ENCODE data around the gene ERBB2.
A peak's percentile ranks its signal among the peaks of the same experiment; 100 is the strongest.

The ERBB2 gene

DNA sequence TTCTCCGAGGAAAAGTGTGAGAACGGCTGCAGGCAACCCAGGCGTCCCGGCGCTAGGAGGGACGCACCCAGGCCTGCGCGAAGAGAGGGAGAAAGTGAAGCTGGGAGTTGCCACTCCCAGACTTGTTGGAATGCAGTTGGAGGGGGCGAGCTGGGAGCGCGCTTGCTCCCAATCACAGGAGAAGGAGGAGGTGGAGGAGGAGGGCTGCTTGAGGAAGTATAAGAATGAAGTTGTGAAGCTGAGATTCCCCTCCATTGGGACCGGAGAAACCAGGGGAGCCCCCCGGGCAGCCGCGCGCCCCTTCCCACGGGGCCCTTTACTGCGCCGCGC lies at the start of gene ERBB2:
ERBB2 (plus strand) TSS at position 247 of the 330 bp plus-strand sequence. CDS start 175 bp downstream, outside the sequence.
- DNase-seq, result no peak

DNA sequence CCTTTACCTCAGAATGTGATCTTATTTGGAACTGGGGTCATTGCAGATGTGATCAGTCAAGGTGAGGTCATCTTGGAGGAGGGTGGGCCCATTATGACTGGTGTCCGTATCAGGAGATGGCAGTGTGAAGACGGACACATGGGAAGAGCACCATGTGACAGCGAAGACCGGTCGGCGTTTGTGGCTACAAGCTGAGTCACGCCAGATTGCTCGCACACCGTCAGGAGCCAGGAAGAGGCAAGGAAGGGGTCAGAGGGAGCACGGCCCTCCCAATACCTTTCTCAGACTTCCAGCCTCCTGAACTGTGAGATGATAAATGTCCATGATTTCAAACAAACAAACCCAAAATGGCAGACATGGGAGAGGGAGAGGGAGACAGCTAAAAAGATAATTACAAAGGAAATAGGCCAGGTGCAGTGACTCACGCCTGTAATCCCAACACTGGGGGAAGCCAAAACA lies 49.7 kb upstream of the ERBB2 start:
- no peak for DNase-seq

DNA sequence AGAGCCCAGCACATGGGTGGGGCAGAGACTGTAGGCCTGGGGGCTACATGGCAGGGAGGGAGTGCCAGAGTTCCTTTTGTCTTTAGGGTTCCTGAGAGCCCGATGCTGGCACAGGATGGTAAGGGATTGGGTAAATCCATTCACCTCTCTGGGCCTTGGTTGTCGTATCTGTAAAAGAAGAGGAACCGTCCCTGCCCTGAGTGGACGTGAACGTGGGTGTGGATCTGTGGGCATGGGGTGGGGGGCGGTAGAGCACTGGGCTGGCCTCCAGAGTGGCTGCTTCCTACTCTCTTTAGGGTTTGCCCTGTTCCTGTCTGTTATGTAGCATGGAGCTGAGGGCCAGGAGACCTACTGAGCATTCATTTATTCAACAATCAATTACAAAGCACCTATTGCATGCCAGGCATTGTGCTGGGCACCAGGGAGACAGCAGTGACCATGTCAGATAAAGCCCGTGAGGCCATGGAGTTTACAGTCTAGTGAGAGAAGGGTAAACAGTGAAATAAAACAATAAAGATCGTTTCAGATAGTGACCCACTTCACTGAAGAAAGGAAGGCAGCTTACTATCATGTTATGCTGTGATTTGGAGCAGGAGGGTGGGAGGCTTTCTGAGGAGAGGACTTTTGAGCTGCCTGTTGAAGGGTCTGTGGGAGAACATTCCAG lies 47.8 kb upstream of the ERBB2 start:
- no peak for DNase-seq

DNA sequence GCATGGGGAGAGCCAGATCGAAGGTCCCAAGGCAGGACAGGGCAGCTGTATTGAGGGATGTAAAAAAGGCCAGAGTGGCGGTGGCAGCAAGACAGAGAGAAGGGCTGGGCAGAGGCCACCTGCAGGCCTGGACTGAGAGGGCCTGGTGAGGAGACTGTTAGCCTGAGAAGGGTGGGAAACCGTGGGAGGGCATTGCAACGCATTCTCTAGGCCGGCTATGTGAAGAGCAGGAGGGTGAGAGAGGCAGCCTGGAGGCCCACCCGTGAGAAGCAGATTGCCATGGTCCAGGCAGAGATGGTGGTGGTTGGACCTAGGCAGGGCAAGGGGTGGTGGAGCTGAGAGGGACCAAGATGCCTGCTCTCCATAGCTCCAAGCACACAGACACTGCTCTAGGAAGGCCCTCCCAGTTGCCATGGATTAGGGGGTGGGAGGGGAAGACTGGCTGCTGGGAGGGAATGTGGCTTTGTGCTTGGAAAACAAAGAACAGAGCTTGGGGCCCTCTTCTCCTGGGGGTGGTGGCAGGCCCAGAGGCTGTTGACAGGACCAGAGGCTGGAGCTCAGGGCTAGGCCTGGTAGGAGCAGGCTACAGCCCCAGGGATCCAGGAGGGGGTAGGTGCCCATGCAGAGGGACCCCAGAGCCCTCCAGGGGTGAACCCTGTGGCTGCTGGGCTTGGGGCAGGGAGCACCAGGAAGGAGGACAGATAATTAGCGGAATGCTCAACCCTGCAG lies 47.1 kb upstream of the ERBB2 start:
- no peak for DNase-seq

DNA sequence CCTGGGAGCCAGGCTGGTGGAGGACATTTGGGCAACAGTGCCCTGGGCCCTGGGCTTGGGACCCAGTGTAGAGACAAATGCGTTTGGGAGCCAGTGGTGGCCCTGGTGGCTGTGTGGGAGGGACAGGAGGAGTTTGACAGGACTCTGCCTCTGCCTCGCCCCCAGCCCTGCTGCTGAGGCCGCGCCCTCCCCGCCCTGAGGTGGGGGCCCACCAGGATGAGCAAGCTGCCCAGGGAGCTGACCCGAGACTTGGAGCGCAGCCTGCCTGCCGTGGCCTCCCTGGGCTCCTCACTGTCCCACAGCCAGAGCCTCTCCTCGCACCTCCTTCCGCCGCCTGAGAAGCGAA lies 46.6 kb upstream of the ERBB2 start:
- DNase-seq, result no peak

DNA sequence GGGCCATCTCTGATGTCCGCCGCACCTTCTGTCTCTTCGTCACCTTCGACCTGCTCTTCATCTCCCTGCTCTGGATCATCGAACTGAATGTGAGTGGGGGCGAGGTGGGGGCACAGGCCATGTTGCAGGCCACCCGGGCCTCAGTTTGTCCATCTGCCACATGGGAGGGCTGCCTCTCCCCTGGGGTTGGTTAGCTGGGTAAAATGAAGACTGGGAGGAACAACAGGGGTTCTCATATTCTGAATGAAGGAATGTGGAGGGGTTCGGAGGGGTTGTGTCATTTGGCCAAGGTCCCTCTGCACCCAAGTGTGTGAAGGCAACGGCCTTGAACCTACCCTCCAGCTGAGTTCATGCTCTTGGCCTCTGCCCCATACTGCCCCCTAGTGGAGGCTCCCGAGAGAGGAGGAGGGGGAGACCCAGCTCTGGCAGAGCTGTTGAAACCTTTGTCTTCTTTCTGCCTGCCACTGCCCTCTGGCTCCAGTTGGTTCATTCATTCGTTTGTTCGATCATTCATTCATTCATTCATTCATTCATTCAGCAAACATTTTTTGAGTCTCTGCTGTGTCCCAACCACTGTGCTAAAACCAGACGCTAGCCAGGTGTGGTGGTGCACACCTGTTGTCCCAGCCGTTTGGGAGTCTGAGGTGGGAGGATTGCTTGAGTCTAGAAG lies 46.1 kb upstream of the ERBB2 start:
- peak; percentile 17 for DNase-seq

DNA sequence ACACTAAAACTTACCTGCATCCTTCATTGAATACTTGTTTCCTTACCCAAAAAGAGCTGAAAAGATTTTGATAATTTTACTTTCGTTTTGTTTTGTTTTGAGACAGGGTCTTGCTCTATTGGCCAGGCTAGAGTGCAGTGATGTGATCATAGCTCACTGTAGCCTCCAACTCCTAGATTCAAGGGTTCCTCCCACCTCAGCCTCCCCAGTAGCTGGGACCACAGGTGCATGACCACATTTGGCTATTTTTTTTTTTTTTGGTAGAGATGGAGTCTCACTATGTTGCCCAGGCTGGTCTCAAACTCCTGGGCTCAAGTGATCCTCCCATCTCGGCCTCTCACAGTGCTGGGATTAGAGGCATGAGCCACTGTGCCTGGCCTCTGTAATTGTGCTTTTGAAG lies 44.8 kb upstream of the ERBB2 start:
- no peak for DNase-seq

DNA sequence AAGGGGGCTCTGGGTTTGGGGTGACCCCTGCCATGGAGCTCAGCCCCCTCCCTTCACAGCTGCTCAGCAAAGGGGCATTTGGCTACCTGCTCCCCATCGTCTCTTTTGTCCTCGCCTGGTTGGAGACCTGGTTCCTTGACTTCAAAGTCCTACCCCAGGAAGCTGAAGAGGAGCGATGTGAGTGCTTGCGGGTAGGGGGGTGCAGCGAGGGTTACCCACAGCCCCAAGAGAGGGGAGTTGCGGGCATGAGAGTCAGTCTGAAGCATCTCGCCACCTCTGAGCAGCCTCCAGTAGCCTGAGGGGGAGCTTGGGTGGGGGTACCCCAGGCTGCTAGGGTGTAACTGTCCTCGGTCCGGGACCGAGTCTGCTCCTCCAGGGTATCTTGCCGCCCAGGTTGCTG lies 41.5 kb upstream of the ERBB2 start:
- DNase-seq, result no peak

DNA sequence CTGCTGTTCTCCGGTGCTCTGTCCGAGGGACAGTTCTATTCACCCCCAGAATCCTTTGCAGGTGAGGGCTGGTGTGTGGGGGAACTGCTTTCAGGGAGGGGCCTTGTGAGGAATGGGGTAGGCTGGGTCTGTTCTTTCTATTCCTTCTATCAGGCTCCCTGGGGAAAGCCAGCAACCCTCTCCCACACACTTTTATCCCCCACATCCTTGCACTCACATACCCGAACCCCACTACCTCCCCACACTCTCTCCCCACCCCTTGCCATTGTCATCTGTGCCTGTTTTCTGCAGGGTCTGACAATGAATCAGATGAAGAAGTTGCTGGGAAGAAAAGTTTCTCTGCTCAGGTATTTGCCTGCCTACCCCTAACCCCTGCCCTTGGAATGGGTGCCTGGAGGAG lies 41.1 kb upstream of the ERBB2 start:
- no peak for DNase-seq

DNA sequence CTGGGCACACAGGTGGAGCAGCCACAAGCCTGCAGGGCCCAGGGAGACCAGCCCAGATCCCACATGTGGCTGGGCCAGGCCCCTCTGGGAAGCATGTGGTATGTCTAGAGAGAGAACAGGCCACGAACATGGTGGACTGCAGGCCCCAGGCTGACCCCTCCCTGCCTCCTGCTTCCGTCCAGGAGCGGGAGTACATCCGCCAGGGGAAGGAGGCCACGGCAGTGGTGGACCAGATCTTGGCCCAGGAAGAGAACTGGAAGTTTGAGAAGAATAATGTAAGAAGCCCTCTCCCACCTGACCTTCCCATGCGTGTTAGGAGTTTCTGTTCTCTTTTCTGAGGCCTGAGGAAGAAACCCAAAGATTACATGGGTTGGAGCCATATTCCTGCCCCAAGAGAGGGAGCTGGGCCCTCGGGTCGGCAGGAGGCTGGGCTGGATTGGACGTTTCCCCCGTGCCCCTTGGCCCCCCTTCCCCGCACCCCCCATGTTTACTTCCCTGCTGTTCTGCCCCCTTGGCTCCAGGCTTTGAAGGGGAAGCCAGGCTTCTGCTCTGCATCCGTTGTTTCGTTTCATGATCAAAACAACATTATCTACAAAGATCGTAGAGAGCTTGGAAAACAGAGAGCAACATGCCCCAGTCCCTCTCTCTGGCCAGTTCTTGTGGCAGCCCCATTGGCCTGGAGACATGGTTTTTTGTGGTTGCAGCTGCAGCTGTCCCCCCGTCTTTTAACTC lies 40.4 kb upstream of the ERBB2 start:
- DNase-seq, result no peak

DNA sequence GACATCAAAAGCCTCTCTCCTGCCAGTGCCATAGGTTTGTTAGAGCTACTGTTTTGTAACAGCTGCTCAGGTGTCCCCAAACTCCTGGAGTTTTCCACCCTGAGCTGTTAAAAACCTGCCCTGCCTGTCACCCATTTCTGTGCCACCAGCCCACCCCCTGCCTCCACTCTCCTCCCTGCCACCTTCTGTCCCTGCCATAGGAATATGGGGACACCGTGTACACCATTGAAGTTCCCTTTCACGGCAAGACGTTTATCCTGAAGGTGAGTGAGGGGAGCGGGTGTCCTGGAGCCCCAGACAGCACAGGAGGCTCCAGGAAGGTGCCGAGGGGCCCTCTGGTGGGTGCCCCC lies 39.9 kb upstream of the ERBB2 start:
- no peak for DNase-seq

DNA sequence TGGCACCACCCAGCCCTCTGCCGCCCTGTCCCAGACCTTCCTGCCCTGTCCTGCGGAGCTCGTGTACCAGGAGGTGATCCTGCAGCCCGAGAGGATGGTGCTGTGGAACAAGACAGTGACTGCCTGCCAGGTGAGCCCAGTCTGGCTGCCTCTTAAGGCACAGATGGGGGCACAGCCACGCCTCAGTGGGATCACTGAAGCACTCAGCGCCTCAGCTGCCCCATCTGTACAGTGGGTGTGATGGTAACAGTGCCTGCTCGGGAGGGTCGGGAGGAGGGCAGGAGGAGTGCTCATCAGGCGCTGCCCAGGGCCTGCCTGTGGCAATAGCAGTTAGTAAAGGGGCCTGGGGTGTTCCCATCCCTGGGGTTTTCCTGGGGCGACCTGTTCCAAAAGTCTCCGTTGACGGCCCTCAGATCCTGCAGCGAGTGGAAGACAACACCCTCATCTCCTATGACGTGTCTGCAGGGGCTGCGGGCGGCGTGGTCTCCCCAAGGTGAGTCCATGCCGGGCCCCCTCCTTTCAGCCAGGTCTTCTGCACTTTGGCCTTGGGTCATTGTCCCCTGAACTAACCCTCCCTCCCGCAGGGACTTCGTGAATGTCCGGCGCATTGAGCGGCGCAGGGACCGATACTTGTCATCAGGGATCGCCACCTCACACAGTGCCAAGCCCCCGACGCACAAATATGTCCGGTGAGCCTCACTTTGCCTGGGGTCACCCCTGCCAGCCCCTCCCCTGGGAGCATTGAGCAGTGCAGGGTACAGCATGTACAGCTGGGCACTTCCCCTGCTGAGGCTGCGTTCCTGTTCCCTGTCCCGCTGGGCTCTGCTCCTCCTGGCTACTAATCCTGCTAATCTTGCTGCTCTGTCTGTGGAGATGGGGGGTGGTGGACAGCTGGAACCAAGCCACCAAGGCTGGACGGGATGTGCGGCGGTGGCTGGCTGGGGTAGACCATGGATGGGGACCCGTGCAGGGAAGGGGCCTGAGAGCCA lies 39.2 kb upstream of the ERBB2 start:
- no peak for DNase-seq

DNA sequence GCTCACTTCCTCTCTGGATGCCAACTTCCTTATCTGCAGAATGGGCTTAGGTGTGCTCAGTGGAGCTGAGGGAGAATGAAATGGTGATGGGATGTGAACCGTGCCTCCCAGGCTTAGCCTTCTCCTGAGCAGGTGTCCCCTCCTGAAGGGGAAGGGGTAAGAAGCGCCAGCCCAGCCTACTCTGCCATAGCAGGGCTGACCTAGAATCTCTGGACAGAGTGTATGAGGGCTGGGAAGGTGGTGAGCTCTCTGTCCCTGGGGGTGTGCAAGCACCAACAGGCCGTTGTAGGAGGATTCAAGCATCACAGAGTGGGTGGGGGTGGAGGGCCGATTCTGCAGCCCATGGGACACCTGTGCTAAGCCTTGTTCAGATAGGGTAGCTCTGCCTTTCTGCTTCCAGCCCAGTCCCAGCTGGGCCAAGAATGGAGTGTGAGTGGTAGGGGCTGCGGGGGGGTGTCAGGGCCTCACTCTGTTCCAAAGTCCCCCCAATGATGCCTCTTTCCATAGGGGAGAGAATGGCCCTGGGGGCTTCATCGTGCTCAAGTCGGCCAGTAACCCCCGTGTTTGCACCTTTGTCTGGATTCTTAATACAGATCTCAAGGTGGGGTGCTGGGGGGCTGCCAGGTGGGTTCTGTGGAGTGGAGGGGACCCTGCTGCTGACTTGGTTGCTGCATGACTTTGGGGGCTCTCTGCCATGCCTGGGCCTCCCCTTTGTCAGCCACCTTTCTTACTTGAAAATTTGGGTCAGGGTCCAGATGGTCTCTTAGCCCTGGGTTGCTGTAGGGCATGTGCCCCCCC lies 37.9 kb upstream of the ERBB2 start:
- no peak for DNase-seq

DNA sequence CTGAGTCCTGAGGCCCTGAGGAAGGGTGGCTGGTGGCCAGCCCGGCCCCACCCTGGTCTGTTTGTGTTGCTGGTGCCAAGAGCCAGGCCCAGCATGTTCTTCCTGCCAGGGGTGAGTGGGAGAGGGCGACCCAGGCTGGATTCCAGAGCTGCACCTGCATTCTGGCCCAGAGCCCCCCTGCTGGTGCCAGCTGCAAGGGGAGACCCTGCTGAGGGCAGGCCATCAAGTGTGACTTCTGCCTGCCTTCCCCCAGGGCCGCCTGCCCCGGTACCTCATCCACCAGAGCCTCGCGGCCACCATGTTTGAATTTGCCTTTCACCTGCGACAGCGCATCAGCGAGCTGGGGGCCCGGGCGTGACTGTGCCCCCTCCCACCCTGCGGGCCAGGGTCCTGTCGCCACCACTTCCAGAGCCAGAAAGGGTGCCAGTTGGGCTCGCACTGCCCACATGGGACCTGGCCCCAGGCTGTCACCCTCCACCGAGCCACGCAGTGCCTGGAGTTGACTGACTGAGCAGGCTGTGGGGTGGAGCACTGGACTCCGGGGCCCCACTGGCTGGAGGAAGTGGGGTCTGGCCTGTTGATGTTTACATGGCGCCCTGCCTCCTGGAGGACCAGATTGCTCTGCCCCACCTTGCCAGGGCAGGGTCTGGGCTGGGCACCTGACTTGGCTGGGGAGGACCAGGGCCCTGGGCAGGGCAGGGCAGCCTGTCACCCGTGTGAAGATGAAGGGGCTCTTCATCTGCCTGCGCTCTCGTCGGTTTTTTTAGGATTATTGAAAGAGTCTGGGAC lies 37.1 kb upstream of the ERBB2 start:
- no peak for DNase-seq

DNA sequence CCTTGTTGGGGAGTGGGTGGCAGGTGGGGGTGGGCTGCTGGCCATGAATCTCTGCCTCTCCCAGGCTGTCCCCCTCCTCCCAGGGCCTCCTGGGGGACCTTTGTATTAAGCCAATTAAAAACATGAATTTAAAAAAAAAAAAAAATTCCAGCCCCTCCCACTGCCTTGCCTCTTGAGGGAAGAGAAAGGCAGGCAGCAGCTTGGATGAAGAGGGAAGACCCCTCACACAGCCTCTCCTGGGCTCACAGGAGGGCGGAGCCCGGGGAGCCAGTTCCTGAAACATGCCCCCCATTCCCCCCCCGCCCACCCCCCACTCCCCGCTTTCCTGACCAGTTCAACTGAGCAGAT lies 36.5 kb upstream of the ERBB2 start:
- no peak for DNase-seq

DNA sequence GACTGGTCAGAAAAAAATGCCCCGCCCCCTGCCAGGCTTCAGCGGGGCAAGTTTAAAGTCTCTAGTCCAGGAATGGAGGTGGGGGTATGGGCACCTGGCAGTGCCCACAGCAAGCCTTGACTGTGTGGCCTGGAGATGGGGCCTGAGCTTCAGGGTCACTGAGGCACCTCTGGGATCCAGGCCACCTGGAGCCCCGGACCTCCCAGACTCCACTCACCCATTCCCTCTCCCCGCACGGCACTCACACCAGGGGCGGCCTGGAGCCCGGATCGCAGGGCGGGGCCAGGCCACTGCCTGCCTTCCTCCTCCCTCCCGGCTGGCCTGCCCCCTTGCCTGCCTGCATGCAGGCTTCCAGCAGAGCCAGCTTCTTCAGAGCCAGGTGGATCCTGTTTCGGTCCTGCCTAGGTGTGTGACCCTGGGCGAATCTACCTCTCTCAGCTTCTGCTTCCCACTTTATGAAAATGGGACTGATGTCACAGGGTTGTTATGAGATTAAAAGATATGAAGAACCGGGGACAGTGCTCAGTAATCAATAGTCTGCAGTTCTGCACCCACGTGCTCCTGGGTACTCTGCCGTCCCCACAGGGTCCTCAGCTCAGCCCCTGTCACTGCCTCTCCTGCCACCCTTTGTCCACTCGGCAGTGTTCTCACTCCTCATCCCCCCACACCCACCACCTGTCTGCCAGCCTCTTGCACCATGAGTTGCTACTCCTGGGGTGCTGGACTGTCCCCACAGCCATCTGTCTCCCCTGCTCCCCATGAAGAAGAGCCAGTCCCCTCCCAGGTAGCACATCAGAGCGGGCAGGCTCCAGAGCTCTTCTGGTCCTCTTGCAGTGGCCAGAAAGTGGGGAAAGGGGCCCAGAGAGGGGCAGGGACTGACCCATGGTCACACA lies 35.9 kb upstream of the ERBB2 start:
- DNase-seq, result no peak

DNA sequence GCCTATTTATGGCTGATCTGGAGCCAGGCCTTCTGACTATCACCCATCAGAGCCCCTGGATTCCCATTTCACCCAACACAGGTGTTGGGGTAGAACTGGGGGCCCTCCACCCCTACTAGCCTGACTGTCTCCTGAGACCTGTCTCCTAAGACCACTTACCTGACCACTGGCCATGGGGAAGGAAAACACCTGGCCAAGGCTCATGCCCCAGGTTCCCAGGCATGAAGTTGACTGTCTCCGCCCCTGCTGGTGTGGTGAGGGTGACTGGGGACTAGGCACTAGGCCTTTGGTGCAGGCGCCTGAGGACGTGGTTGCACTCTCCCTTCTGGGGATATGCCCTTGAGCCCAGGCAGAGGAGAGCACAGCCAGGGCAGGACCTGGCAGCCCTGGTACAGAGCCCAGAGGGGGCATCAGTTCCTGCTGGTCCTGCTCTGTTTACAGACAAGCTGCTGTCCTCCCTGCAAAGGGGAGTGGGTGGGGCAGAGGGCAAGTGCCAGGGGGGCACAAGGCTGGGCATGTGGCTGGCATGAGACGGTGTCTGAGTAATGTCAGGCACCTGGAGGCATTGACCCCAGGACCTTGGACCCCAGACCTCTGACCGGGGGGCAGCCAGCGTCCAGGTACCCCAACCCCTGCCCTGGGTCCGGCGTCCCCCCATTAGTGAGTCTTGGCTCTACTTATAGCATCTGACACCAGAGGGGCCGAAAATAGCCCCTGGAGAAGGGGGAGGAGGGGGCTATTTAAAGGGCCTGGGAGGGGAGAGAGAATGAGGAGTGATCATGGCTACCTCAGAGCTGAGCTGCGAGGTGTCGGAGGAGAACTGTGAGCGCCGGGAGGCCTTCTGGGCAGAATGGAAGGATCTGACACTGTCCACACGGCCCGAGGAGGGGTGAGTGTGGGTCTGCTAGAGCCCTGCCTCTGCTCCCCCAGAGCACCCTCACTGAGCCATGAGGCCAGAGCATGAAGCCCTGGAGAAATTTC lies 35.0 kb upstream of the ERBB2 start, which contains the start of gene TCAP:
TCAP (plus strand) TSS at position 769 of the 981 bp plus-strand sequence; CDS start at position 780, 11 bp downstream.
- DNase-seq, result no peak

DNA sequence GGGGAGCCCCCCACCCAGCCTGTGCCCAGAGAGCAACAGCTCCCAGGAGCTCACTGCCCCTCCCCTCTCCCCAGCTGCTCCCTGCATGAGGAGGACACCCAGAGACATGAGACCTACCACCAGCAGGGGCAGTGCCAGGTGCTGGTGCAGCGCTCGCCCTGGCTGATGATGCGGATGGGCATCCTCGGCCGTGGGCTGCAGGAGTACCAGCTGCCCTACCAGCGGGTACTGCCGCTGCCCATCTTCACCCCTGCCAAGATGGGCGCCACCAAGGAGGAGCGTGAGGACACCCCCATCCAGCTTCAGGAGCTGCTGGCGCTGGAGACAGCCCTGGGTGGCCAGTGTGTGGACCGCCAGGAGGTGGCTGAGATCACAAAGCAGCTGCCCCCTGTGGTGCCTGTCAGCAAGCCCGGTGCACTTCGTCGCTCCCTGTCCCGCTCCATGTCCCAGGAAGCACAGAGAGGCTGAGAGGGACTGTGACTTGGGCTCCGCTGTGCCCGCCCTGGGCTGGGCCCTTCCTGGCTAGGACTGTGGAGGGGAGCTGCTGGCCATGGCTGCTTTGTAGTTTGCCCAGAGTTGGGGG lies 34.1 kb upstream of the ERBB2 start:
- no peak for DNase-seq
